HG03135 (cell line): ENCODE results near the gene CBFA2T2.
"Not testable (repeated sequence)": the region's sequence is repeated elsewhere in the genome, so short reads cannot be mapped to it uniquely, and the experiment has no call there.

Experiments used
- ATAC-seq: cut with Tn5 transposase; IDR thresholded peaks from one replicate; pipeline ENCODE4 v1.9.1; 2021; ENCODE audit warnings: mild to moderate bottlenecking, moderate library complexity; ENCODE audit not compliant: unreplicated experiment

Gene CBFA2T2

GRCh38 chr20:33606118-33606771, 116.3 kb downstream of the CBFA2T2 start:
- ATAC-seq, result peak; percentile 64

GRCh38 chr20:33609504-33609903, 119.6 kb downstream of the CBFA2T2 start:
- ATAC-seq, result no peak

GRCh38 chr20:33611106-33611505, 121.2 kb downstream of the CBFA2T2 start:
- no peak for ATAC-seq

- no peak for ATAC-seq
Observed at GRCh38 chr20:33612001-33612400, 122.1 kb downstream of the CBFA2T2 start.

- ATAC-seq, result no peak
Observed at GRCh38 chr20:33621717-33622400, 132.0 kb downstream of the CBFA2T2 start.

GRCh38 chr20:33622705-33623365, 132.9 kb downstream of the CBFA2T2 start:
- no peak for ATAC-seq

- ATAC-seq, result no peak
Observed at GRCh38 chr20:33624399-33624798, 134.5 kb downstream of the CBFA2T2 start.

GRCh38 chr20:33626190-33626589, 136.3 kb downstream of the CBFA2T2 start:
- no peak for ATAC-seq

- ATAC-seq, result no peak
Observed at GRCh38 chr20:33627577-33628216, 137.8 kb downstream of the CBFA2T2 start.

- ATAC-seq, result no peak
Observed at GRCh38 chr20:33629533-33629932, 139.6 kb downstream of the CBFA2T2 start.

- ATAC-seq, result no peak
Observed at GRCh38 chr20:33629979-33630378, 140.1 kb downstream of the CBFA2T2 start.

GRCh38 chr20:33630507-33630906, 140.6 kb downstream of the CBFA2T2 start:
- ATAC-seq, result no peak

- not testable (repeated sequence) for ATAC-seq
Observed at GRCh38 chr20:33631910-33632309, 142.0 kb downstream of the CBFA2T2 start.

- ATAC-seq, result no peak
Observed at GRCh38 chr20:33635341-33635740, 145.4 kb downstream of the CBFA2T2 start.

- no peak for ATAC-seq
Observed at GRCh38 chr20:33636776-33637175, 146.9 kb downstream of the CBFA2T2 start.

- ATAC-seq, result no peak
Observed at GRCh38 chr20:33640287-33640686, 150.4 kb downstream of the CBFA2T2 start.

- no peak for ATAC-seq
Observed at GRCh38 chr20:33644313-33645071, 154.6 kb downstream of the CBFA2T2 start.

GRCh38 chr20:33645072-33645358, 155.1 kb downstream of the CBFA2T2 start:
- no peak for ATAC-seq

- ATAC-seq, result no peak
Observed at GRCh38 chr20:33645396-33645795, 155.5 kb downstream of the CBFA2T2 start.

GRCh38 chr20:33646191-33646590, 156.3 kb downstream of the CBFA2T2 start:
- ATAC-seq, result no peak

- ATAC-seq, result not testable (repeated sequence)
Observed at GRCh38 chr20:33646959-33647602, 157.2 kb downstream of the CBFA2T2 start.
